ENCODE data around the gene LPCAT4.
"Not testable (repeated sequence)": the region's sequence is repeated elsewhere in the genome, so short reads cannot be mapped to it uniquely, and the experiment has no call there.

GRCh38 chr15:34408973-34409372, 42.0 kb upstream of the LPCAT4 start:
- not testable (repeated sequence) for TF ChIP-seq CTCF, POLR2A (IDR thresholded peaks at IDR 0.05)

All from Peyer's patch (tissue), 4 donors.